Measurements from ENCODE around the gene ZNF573. TPM values are rescaled to one million over a fixed set of nuclear protein-coding genes. Genes with fewer than 3 reads are reported as not detected.
"Not testable (repeated sequence)": the region's sequence is repeated elsewhere in the genome, so short reads cannot be mapped to it uniquely, and the experiment has no call there.

The ZNF573 gene
- total RNA-seq (2014; rRNA removed; shearing (Covaris generic)), result 0.13 and 0.39 TPM in 2 replicates

GRCh38 chr19:37779127-37780005, at the start of gene ZNF573:
Gene ZNF573, minus strand, starts transcription at chr19:37779586. Its CDS starts 5,857 bp downstream, at chr19:37773729.
- no peaks in the 10 kb centered on the region for H3K27me3 ChIP-seq (replicated peaks)
- no peak within 1 kb of the TSS for H3K27ac ChIP-seq
- H3K4me1 ChIP-seq (replicated peaks), result no peaks in the 10 kb centered on the region
- H3K9me3 ChIP-seq (replicated peaks), result peaks cover 12% of the 10 kb centered on the region
- peak in 1 of 2 experiments; percentile 12 for DNase-seq (ENCODE audit: low read depth in 1 of 2, low spot score in 2 of 2)
- H3K36me3 ChIP-seq, result no peaks in the 10 kb centered on the region
- H3K4me3 ChIP-seq, result peak within 1 kb of the TSS; percentile 36

GRCh38 chr19:37817180-37817981, 38.0 kb upstream of the ZNF573 start:
- no peaks in the 10 kb centered on the region for H3K36me3 ChIP-seq
- no peaks in the 10 kb centered on the region for H3K4me1 ChIP-seq (replicated peaks)
- no peak overlapping the region for H3K27ac ChIP-seq
- H3K9me3 ChIP-seq (replicated peaks), result peaks cover 17% of the 10 kb centered on the region
- no peak for DNase-seq (ENCODE audit: low read depth in 1 of 2, low spot score in 2 of 2)
- H3K4me3 ChIP-seq, result no peak overlapping the region
- H3K27me3 ChIP-seq (replicated peaks), result no peaks in the 10 kb centered on the region

DNA sequence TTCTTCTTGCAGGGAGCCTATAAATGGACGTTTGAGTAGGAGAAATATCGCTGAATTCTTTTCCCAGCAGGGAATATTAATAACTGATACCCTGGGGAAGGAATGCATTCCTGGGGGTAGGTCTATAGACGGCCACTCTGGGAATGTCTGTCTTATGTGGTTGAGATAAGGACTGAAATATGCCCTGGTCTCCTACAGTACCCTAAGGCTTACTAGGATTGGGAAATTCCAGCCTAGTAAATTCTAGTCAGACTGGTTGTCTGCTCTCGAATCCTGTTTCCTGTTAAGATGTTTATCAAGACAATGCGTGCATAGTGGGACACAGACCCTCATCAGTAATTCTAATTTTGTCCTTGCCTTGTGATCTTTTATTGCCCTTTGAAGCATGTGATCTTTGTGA, 36.2 kb upstream of the ZNF573 start:
- H3K27ac ChIP-seq; H3K27me3 ChIP-seq (replicated peaks); H3K36me3 ChIP-seq; H3K4me3 ChIP-seq; H3K4me1 ChIP-seq (replicated peaks); DNase-seq (ENCODE audit: low read depth in 1 of 2, low spot score in 2 of 2): not testable (repeated sequence)
- H3K9me3 ChIP-seq (replicated peaks), result peaks cover 15% of the 10 kb centered on the region

DNA sequence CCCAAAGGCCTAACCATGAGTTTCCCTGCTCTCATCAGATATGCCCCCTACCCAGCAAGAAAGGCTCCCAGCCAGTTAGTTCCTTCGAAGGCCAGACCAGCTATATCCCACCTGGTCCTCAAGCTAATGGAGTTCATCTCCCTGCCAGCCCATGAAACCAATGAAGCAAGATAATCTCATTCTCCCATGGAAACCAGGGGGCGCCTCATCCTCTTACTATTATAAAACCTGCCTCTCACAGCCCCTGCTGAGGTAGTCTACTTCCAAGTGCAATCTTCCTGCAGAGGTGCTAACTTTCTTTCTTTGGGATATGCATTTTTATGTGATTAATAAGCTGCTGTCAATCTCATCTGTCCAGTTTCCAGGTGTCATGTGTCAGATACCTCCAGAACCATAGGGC, 34.0 kb upstream of the ZNF573 start:
- no peaks in the 10 kb centered on the region for H3K27me3 ChIP-seq (replicated peaks)
- no peaks in the 10 kb centered on the region for H3K4me1 ChIP-seq (replicated peaks)
- peaks cover 21% of the 10 kb centered on the region for H3K9me3 ChIP-seq (replicated peaks)
- H3K36me3 ChIP-seq, result no peaks in the 10 kb centered on the region
- no peak overlapping the region for H3K4me3 ChIP-seq
- H3K27ac ChIP-seq, result no peak overlapping the region
- DNase-seq (ENCODE audit: low read depth in 1 of 2, low spot score in 2 of 2), result no peak

DNA sequence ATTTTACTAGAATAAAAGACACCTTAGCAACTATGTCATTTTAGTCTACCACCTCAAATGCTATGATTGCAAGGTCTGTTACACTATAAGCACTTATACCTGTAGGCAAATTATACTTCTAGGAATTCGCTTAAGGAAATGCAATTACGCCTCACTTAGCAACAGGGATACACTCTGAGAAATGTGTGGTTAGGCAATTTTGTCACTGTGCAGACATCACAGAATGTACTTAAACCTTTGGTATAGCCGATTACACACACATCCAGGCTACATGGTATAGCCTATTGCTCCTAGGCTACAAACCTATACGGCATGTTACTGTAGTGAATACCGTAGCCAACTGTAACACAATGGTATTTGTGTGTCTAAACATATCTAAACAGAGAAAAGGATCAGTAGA, 30.0 kb upstream of the ZNF573 start:
- DNase-seq (ENCODE audit: low read depth in 1 of 2, low spot score in 2 of 2), result no peak
- H3K9me3 ChIP-seq (replicated peaks), result peaks cover 22% of the 10 kb centered on the region
- H3K4me3 ChIP-seq, result no peak overlapping the region
- H3K4me1 ChIP-seq (replicated peaks), result no peaks in the 10 kb centered on the region
- no peaks in the 10 kb centered on the region for H3K36me3 ChIP-seq
- H3K27me3 ChIP-seq (replicated peaks), result no peaks in the 10 kb centered on the region
- no peak overlapping the region for H3K27ac ChIP-seq

- Histone ChIP-seq H3K27ac (no peak overlapping the region), H3K36me3 (no peaks in the 10 kb centered on the region), H3K4me1 (replicated peaks) (no peaks in the 10 kb centered on the region), H3K9me3 (replicated peaks) (peaks cover 37% of the 10 kb centered on the region), H3K4me3 (no peak overlapping the region), H3K27me3 (replicated peaks) (no peaks in the 10 kb centered on the region)
- no peak for DNase-seq (ENCODE audit: low read depth in 1 of 2, low spot score in 2 of 2)
Measured at GRCh38 chr19:37803249-37803840, 24.0 kb upstream of the ZNF573 start.

GRCh38 chr19:37790244-37790925, 11.0 kb upstream of the ZNF573 start:
- no peak for DNase-seq (ENCODE audit: low read depth in 1 of 2, low spot score in 2 of 2)
- Histone ChIP-seq H3K9me3 (replicated peaks) (no peaks in the 10 kb centered on the region; the same call in 1 of the 2 replicates), H3K4me3 (no peak overlapping the region), H3K4me1 (replicated peaks) (no peaks in the 10 kb centered on the region), H3K27me3 (replicated peaks) (no peaks in the 10 kb centered on the region), H3K36me3 (no peaks in the 10 kb centered on the region), H3K27ac (no peak overlapping the region)

DNA sequence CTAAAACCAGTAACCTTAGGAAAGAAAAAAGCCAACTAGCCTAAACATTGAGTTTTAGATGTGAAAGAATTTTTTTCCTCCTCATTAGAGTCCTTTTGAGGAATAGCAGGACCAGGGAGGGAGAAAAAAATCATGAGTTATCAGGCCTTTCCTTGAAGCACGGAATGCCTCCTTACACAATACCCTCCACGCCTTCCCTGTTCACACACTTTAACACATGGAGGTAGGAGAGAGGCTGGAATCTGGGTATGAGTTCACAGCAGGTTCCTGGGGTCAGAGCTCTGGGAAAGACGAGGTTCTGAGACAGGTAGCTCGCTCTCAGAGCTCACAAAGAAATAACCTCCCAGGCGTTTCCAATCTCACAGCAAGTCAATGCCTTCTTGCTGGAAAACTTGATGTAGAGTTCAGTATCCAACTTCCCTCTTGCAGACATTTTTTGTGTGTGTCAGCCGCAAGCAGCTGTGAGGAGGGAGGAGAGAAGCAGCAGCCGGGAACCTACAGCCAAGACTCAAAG, 716 bp downstream of the ZNF573 start:
- no peaks in the 10 kb centered on the region for H3K36me3 ChIP-seq
- no peak overlapping the region for H3K27ac ChIP-seq
- H3K9me3 ChIP-seq (replicated peaks), result peaks cover 15% of the 10 kb centered on the region
- peak overlapping the region; percentile 36 for H3K4me3 ChIP-seq
- no peaks in the 10 kb centered on the region for H3K4me1 ChIP-seq (replicated peaks)
- H3K27me3 ChIP-seq (replicated peaks), result no peaks in the 10 kb centered on the region
- DNase-seq (ENCODE audit: low read depth in 1 of 2, low spot score in 2 of 2), result no peak

DNA sequence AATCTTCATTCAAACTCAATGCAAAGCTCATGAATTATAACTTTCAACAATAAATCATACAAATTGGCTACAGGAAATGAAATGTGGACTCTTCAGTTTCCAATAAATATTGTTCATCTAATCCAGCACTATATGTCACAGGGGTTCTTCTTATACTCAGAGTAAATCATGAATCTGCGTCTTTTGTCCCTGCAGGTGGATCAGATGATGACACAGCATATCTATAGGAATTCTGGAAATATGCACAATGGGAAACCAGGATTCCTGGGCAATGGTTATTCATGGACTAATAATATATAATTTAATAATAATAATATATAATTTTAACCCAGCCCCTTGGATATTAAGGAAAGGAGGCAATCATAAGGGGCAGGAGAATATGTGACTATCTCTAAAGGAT, 8.4 kb downstream of the ZNF573 start:
- no peak for DNase-seq (ENCODE audit: low read depth in 1 of 2, low spot score in 2 of 2)
- Histone ChIP-seq H3K27me3 (replicated peaks) (no peaks in the 10 kb centered on the region), H3K4me1 (replicated peaks) (no peaks in the 10 kb centered on the region), H3K9me3 (replicated peaks) (peaks cover 13% of the 10 kb centered on the region), H3K4me3 (no peak overlapping the region), H3K27ac (no peak overlapping the region), H3K36me3 (no peaks in the 10 kb centered on the region)

- Histone ChIP-seq H3K36me3 (no peaks in the 10 kb centered on the region), H3K4me3 (no peak overlapping the region), H3K4me1 (replicated peaks) (no peaks in the 10 kb centered on the region), H3K9me3 (replicated peaks) (peaks cover 11% of the 10 kb centered on the region), H3K27ac (no peak overlapping the region), H3K27me3 (replicated peaks) (no peaks in the 10 kb centered on the region)
- DNase-seq (ENCODE audit: low read depth in 1 of 2, low spot score in 2 of 2), result no peak
Measured at GRCh38 chr19:37763488-37763887, 15.9 kb downstream of the ZNF573 start.

DNA sequence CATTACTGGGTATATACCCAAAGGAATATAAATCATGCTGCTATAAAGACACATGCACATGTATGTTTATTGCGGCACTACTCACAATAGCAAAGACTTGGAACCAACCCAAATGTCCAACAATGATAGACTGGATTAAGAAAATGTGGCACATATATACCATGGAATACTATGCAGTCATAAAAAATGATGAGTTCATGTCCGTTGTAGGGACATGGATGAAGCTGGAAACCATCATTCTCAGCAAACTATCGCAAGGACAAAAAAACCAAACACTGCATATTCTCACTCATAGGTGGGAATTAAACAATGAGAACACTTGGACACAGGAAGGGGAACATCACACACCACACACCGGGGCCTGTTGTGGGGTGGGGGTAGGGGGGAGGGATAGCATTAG, 21.7 kb downstream of the ZNF573 start:
- DNase-seq (ENCODE audit: low read depth in 1 of 2, low spot score in 2 of 2); H3K27me3 ChIP-seq (replicated peaks); H3K9me3 ChIP-seq (replicated peaks); H3K4me3 ChIP-seq; H3K4me1 ChIP-seq (replicated peaks); H3K36me3 ChIP-seq; H3K27ac ChIP-seq: not testable (repeated sequence)

GRCh38 chr19:37738371-37738770, 41.0 kb downstream of the ZNF573 start:
- DNase-seq (ENCODE audit: low read depth in 1 of 2, low spot score in 2 of 2), result no peak
- Histone ChIP-seq H3K4me1 (replicated peaks) (no peaks in the 10 kb centered on the region), H3K4me3 (no peak overlapping the region), H3K27me3 (replicated peaks) (no peaks in the 10 kb centered on the region), H3K27ac (no peak overlapping the region), H3K36me3 (no peaks in the 10 kb centered on the region), H3K9me3 (replicated peaks) (peaks cover 38% of the 10 kb centered on the region)

DNA sequence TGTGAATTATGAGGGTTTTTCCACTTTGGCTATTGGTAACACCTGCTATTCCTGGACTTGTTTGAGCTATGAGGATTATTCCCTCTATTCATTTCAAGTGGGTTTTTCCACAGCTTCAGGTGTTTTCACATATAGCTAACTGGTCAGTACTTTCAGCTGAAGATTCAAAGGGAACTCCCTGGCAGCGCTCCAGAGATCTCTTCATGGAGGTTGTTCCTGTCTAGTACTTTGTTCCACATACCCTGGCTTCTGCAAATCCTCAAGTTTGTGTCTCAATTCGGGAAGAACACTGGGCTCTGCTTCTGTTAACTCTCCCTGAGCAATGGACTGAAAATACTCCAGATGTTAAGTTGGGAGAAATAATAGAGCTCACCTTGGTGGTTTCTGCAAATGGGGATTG, 54.2 kb downstream of the ZNF573 start:
- Histone ChIP-seq H3K36me3 (no peaks in the 10 kb centered on the region), H3K4me1 (replicated peaks) (no peaks in the 10 kb centered on the region), H3K4me3 (no peak overlapping the region), H3K27me3 (replicated peaks) (no peaks in the 10 kb centered on the region), H3K27ac (no peak overlapping the region), H3K9me3 (replicated peaks) (0 out of 2 replicates have a peak, but pooled peaks cover 3% of the 10 kb centered on the region)
- DNase-seq (ENCODE audit: low read depth in 1 of 2, low spot score in 2 of 2), result no peak
